ENCODE data around the gene CACNB2. TPM values are rescaled to one million over a fixed set of nuclear protein-coding genes. Genes with fewer than 3 reads are reported as not detected.

CACNB2 gene
- total and polyA plus RNA-seq, 4 donors = 0.38 to 3.1 (median 0.83) TPM

DNA sequence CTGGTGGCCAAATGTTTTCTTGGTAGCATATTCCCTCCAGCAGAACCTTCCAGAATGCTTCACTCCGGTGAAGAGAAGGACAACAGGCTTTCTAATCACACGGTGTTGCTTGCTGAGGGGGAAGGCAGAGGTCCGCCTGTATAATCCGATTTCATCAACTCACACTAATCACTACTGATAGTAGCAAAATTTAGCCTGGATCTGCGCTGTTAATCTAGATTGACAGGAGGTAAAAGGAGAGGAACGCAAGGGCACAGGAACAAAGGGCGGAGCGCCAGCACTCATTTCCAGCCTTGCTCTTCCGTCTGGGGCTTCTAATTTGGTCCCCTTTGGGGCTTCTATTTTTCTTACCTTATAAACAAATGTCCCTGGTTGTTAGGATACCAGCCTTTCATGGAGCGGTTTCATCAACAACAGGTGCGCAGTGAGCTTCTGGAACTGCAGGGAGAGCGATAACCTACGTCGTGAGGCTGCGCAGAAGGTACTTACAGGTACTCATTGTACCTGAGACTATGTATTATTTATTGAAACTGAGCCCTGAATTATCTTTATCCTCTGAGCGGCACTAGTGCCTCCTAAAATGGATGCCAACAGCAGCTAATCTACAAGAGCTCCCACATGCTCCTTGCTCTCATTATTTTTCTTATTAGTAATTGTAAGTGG is 150.6 kb downstream of the CACNB2 start:
- 94% methylated on average over 16 of the region's 16 CpGs for WGBS
- H3K27ac ChIP-seq (ENCODE audit: low read depth in 1 of 2, low read length in 2 of 2) = no peak overlapping the region
- H3K9ac ChIP-seq (ENCODE audit: low read depth in 1 of 2, low read length in 2 of 2) = no peak overlapping the region
- H3K9me3 ChIP-seq (ENCODE audit: control insufficient read depth in 4 of 4, low read length in 3 of 4) = no peaks in the 10 kb centered on the region
- no peaks in the 10 kb centered on the region for H3K4me1 ChIP-seq (ENCODE audit: control insufficient read depth in 4 of 4, insufficient read depth in 4 of 4, low read length in 3 of 4)
- H3K27me3 ChIP-seq (ENCODE audit: control insufficient read depth in 4 of 4, insufficient read depth in 4 of 4, low read length in 3 of 4) = no peaks in the 10 kb centered on the region
- TF ChIP-seq, protein P1, sequence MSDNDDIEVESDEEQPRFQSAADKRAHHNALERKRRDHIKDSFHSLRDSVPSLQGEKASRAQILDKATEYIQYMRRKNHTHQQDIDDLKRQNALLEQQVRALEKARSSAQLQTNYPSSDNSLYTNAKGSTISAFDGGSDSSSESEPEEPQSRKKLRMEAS (IDR thresholded peaks at IDR 0.05) = no peak
- H3K4me3 ChIP-seq (ENCODE audit: low read depth in 1 of 3, low read length in 3 of 3) = no peak overlapping the region
- DNase-seq (ENCODE audit: low spot score) = no peak
- H3K36me3 ChIP-seq (ENCODE audit: control insufficient read depth in 4 of 4, insufficient read depth in 3 of 4, low read depth in 1 of 4, low read length in 3 of 4) = no peaks in the 10 kb centered on the region

DNA sequence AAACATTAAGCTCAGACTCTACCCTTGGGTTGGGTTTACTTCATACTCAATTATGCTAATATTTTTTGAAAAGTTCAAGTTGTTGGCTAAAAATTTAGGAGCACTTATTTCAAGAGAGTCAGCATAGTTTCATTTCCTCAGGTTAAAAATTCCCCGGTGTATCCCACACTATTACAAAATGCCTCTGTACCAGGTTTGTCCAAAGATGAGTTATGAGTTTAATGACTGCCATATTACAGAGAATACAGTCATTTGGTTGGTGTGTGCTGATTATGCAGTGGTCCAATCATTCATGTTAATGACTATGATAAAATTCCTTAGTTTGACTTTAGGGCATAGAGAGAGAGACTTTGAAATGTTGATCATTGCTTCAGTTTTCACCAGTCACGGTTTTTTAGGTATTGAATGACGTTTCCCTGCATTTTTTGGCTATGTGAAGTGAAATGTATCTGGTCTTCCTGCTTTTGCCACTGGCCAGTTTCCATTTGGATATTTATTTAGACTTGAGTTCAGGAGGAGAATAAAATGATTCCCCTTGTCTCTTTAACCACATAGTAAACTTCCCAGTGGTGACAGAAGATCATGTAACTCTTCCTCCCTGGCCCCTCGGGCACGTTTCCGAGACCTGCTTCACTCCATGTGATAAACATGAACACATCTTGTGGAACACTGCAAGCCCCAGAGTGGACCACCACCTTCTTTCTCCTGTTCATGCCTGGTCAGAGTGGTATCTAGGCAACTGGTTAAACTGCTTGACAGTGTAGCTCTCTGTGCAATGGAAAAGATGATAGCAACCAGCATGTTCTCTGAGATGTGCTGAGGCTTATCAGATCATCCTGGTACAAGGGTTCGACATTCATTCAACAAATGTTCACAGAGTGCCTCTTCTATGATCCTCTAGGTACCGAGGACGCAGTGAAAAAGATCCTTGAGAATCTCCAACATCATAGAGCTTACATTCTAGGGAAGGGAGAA is 153.6 kb downstream of the CACNB2 start:
- no peaks in the 10 kb centered on the region for H3K36me3 ChIP-seq (ENCODE audit: control insufficient read depth in 4 of 4, insufficient read depth in 3 of 4, low read depth in 1 of 4, low read length in 3 of 4)
- DNase-seq (ENCODE audit: low spot score) = no peak
- no peak overlapping the region for H3K4me3 ChIP-seq (ENCODE audit: low read depth in 1 of 3, low read length in 3 of 3)

More for the DNA sequence above, 153.6 kb downstream of the CACNB2 start:
- no peaks in the 10 kb centered on the region for H3K27me3 ChIP-seq (ENCODE audit: control insufficient read depth in 4 of 4, insufficient read depth in 4 of 4, low read length in 3 of 4)
- no peak overlapping the region for H3K27ac ChIP-seq (ENCODE audit: low read depth in 1 of 2, low read length in 2 of 2)
- TF ChIP-seq GABPA (IDR thresholded peaks at IDR 0.05 in 1 of 2, conservative IDR thresholded peaks at IDR 0.05 in 1 of 2) = no peak
- no peak for TF ChIP-seq RAD21 (IDR thresholded peaks at IDR 0.05)
- no peak for TF ChIP-seq TAF1 (conservative IDR thresholded peaks at IDR 0.05)
- no peak for TF ChIP-seq YY1 (IDR thresholded peaks at IDR 0.05)
- no peak for TF ChIP-seq SP1 (IDR thresholded peaks at IDR 0.05)
- TF ChIP-seq HNF4A (conservative IDR thresholded peaks at IDR 0.05) = no peak
- no peak for TF ChIP-seq RXRA (IDR thresholded peaks at IDR 0.05)
- TF ChIP-seq, protein P2, sequence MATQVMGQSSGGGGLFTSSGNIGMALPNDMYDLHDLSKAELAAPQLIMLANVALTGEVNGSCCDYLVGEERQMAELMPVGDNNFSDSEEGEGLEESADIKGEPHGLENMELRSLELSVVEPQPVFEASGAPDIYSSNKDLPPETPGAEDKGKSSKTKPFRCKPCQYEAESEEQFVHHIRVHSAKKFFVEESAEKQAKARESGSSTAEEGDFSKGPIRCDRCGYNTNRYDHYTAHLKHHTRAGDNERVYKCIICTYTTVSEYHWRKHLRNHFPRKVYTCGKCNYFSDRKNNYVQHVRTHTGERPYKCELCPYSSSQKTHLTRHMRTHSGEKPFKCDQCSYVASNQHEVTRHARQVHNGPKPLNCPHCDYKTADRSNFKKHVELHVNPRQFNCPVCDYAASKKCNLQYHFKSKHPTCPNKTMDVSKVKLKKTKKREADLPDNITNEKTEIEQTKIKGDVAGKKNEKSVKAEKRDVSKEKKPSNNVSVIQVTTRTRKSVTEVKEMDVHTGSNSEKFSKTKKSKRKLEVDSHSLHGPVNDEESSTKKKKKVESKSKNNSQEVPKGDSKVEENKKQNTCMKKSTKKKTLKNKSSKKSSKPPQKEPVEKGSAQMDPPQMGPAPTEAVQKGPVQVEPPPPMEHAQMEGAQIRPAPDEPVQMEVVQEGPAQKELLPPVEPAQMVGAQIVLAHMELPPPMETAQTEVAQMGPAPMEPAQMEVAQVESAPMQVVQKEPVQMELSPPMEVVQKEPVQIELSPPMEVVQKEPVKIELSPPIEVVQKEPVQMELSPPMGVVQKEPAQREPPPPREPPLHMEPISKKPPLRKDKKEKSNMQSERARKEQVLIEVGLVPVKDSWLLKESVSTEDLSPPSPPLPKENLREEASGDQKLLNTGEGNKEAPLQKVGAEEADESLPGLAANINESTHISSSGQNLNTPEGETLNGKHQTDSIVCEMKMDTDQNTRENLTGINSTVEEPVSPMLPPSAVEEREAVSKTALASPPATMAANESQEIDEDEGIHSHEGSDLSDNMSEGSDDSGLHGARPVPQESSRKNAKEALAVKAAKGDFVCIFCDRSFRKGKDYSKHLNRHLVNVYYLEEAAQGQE (IDR thresholded peaks at IDR 0.05) = no peak
- TF ChIP-seq NR2F2 (IDR thresholded peaks at IDR 0.05) = no peak
- TF ChIP-seq FOXA1 (IDR thresholded peaks at IDR 0.05) = no peak
- TF ChIP-seq, protein P3, sequence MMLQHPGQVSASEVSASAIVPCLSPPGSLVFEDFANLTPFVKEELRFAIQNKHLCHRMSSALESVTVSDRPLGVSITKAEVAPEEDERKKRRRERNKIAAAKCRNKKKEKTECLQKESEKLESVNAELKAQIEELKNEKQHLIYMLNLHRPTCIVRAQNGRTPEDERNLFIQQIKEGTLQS (IDR thresholded peaks at IDR 0.05) = no peak
- no peak for TF ChIP-seq HNF4G (IDR thresholded peaks at IDR 0.05)
- TF ChIP-seq, protein P4, sequence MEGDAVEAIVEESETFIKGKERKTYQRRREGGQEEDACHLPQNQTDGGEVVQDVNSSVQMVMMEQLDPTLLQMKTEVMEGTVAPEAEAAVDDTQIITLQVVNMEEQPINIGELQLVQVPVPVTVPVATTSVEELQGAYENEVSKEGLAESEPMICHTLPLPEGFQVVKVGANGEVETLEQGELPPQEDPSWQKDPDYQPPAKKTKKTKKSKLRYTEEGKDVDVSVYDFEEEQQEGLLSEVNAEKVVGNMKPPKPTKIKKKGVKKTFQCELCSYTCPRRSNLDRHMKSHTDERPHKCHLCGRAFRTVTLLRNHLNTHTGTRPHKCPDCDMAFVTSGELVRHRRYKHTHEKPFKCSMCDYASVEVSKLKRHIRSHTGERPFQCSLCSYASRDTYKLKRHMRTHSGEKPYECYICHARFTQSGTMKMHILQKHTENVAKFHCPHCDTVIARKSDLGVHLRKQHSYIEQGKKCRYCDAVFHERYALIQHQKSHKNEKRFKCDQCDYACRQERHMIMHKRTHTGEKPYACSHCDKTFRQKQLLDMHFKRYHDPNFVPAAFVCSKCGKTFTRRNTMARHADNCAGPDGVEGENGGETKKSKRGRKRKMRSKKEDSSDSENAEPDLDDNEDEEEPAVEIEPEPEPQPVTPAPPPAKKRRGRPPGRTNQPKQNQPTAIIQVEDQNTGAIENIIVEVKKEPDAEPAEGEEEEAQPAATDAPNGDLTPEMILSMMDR (IDR thresholded peaks at IDR 0.05; ENCODE audit: low read depth, low read length, missing input control) = no peak
- no peak for TF ChIP-seq FOXA2 (IDR thresholded peaks at IDR 0.05)
- WGBS = 88% methylated on average over 9 of the region's 9 CpGs
- no peaks in the 10 kb centered on the region for H3K9me3 ChIP-seq (ENCODE audit: control insufficient read depth in 4 of 4, low read length in 3 of 4)
- H3K4me1 ChIP-seq (ENCODE audit: control insufficient read depth in 4 of 4, insufficient read depth in 4 of 4, low read length in 3 of 4) = no peaks in the 10 kb centered on the region
- no peak overlapping the region for H3K9ac ChIP-seq (ENCODE audit: low read depth in 1 of 2, low read length in 2 of 2)

Measured in liver (tissue), 9 donors.